Occipital lobe (tissue), 2 donors: ENCODE data around the gene SLC9A4. TPM values are rescaled to one million over a fixed set of nuclear protein-coding genes. Genes with fewer than 3 reads are reported as not detected.

Source experiments
- DNase-seq: peaks from one replicate; lab custom pipeline; 2025; lab: John Stamatoyannopoulos, UW
- total RNA-seq: library from RNA; depleted of rRNA; stranded (reverse); fragments of >200 nt; gene quantifications from one replicate; pipeline ENCODE4 v1.2.3, GENCODE V29; 2014

The SLC9A4 gene
- total RNA-seq, 1 donor from 2014 or later: 0.62 TPM

GRCh38 chr2:102502576-102502975, 29.6 kb downstream of the SLC9A4 start:
- DNase-seq: no peak

- DNase-seq: no peak
Observed at GRCh38 chr2:102504833-102505232, 31.8 kb downstream of the SLC9A4 start.

GRCh38 chr2:102505290-102505689, 32.3 kb downstream of the SLC9A4 start:
- no peak for DNase-seq

GRCh38 chr2:102506743-102507142, 33.7 kb downstream of the SLC9A4 start:
- no peak for DNase-seq

GRCh38 chr2:102508863-102509262, 35.8 kb downstream of the SLC9A4 start:
- DNase-seq: no peak

GRCh38 chr2:102509749-102510148, 36.7 kb downstream of the SLC9A4 start:
- no peak for DNase-seq

- DNase-seq: no peak
Observed at GRCh38 chr2:102510791-102511575, 38.0 kb downstream of the SLC9A4 start.

- no peak for DNase-seq
Observed at GRCh38 chr2:102512161-102512560, 39.1 kb downstream of the SLC9A4 start.

GRCh38 chr2:102513355-102513939, 40.4 kb downstream of the SLC9A4 start:
- DNase-seq: no peak

- no peak for DNase-seq
Observed at GRCh38 chr2:102514061-102514785, 41.2 kb downstream of the SLC9A4 start.

- no peak for DNase-seq
Observed at GRCh38 chr2:102515851-102516250, 42.8 kb downstream of the SLC9A4 start.

GRCh38 chr2:102518170-102518569, 45.1 kb downstream of the SLC9A4 start:
- DNase-seq: no peak

GRCh38 chr2:102520009-102520408, 47.0 kb downstream of the SLC9A4 start:
- DNase-seq: no peak

GRCh38 chr2:102520801-102521200, 47.8 kb downstream of the SLC9A4 start:
- DNase-seq: no peak

GRCh38 chr2:102522162-102522561, 49.1 kb downstream of the SLC9A4 start:
- DNase-seq: no peak

GRCh38 chr2:102522890-102523289, 49.9 kb downstream of the SLC9A4 start:
- no peak for DNase-seq

GRCh38 chr2:102523651-102524050, 50.6 kb downstream of the SLC9A4 start:
- DNase-seq: no peak

GRCh38 chr2:102527086-102527485, 54.1 kb downstream of the SLC9A4 start:
- no peak for DNase-seq

GRCh38 chr2:102538491-102538890, 65.5 kb downstream of the SLC9A4 start:
- DNase-seq: no peak

GRCh38 chr2:102540882-102541281, 67.9 kb downstream of the SLC9A4 start:
- DNase-seq: no peak

GRCh38 chr2:102544182-102544581, 71.2 kb downstream of the SLC9A4 start:
- no peak for DNase-seq

- DNase-seq: no peak
Observed at GRCh38 chr2:102547462-102547861, 74.4 kb downstream of the SLC9A4 start.

GRCh38 chr2:102549027-102549426, 76.0 kb downstream of the SLC9A4 start:
- DNase-seq: no peak
